ENCODE results near the gene CEP20.

The CEP20 gene

DNA sequence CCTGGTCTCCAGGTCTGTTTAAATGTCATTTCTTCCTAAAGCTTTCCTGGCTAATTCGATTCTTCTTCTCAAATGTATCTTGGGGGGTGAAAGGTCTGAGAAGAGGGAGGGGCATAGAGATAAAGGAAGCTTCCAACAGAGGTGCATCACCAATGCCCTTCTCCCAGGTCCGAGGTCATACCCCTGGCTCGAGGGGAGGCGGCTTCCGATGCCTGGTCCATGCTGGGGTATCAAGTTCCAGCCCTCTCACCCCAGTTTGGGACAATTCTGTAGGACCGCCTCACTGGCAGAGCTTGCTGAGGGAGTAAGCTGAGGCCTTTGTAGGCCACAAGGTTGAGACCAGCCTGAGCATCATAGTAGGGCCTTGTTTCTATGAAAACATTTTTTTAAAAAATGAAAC lies 10.3 kb upstream of the CEP20 start:
- no peak for DNase-seq (ENCODE audit: low read depth)
- H3K4me3 ChIP-seq (ENCODE audit: low read depth, low read length), result no peak overlapping the region
- TF ChIP-seq, protein P1, sequence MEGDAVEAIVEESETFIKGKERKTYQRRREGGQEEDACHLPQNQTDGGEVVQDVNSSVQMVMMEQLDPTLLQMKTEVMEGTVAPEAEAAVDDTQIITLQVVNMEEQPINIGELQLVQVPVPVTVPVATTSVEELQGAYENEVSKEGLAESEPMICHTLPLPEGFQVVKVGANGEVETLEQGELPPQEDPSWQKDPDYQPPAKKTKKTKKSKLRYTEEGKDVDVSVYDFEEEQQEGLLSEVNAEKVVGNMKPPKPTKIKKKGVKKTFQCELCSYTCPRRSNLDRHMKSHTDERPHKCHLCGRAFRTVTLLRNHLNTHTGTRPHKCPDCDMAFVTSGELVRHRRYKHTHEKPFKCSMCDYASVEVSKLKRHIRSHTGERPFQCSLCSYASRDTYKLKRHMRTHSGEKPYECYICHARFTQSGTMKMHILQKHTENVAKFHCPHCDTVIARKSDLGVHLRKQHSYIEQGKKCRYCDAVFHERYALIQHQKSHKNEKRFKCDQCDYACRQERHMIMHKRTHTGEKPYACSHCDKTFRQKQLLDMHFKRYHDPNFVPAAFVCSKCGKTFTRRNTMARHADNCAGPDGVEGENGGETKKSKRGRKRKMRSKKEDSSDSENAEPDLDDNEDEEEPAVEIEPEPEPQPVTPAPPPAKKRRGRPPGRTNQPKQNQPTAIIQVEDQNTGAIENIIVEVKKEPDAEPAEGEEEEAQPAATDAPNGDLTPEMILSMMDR (IDR thresholded peaks at IDR 0.05; ENCODE audit: control insufficient read depth, extremely low read depth, insufficient read depth), result no peak

DNA sequence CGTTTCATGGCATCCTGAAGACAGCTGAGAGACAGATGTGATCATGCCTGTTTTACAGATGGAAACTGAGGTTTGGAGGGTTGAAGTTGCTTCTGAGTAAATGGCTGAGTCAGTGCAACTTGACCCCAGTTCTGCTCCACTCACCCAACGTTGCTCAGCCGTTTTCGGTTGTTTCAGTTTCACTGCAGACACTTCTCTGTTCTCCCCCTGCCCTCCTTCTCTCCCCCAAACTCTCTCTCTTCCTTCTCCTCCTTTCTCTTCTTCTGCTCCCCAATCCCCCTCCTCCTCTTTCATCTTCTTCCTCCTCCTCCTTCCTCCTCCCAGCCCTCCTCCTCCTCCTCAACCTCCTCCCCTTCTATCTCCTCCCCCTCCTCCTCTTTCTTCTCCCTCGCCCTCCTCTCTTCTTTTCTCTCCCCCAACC lies 9.4 kb upstream of the CEP20 start:
- no peak overlapping the region for H3K4me3 ChIP-seq (ENCODE audit: low read depth, low read length)
- no peak for DNase-seq (ENCODE audit: low read depth)
- TF ChIP-seq, protein P1 (IDR thresholded peaks at IDR 0.05; ENCODE audit: control insufficient read depth, extremely low read depth, insufficient read depth), result no peak

DNA sequence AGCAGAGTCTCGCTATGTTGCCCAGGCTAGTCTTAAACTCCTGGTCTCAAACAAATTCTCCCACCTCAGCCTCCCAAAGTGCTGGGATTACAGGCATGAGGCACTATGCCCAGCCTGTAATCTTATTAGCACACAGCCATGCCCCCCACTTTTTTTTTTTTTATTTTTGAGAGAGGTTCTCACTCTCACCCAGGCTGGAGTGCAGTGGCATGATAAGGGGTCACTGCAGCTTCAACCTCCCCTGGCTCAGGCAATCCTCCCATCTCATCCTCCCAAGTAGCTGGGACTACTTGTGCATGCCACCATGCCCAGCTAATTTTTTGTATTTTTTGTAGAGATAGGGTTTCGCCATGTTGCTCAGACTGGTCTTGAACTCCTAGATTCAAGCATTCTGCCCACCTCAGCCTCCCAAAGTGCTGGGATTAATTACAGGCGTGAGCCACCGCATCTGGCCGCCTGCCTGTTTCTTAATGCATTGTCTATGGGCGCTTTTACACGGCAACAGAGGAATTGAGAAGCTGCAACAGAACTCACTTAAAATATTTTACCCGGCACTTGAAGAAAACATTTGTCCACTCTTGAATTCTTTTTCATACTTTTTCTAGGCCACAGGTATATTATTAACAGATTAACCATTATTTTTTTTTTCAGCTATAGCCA lies 8.8 kb upstream of the CEP20 start:
- no peak for DNase-seq (ENCODE audit: low read depth)
- H3K4me3 ChIP-seq (ENCODE audit: low read depth, low read length), result no peak overlapping the region
- TF ChIP-seq, protein P1 (IDR thresholded peaks at IDR 0.05; ENCODE audit: control insufficient read depth, extremely low read depth, insufficient read depth), result no peak

DNA sequence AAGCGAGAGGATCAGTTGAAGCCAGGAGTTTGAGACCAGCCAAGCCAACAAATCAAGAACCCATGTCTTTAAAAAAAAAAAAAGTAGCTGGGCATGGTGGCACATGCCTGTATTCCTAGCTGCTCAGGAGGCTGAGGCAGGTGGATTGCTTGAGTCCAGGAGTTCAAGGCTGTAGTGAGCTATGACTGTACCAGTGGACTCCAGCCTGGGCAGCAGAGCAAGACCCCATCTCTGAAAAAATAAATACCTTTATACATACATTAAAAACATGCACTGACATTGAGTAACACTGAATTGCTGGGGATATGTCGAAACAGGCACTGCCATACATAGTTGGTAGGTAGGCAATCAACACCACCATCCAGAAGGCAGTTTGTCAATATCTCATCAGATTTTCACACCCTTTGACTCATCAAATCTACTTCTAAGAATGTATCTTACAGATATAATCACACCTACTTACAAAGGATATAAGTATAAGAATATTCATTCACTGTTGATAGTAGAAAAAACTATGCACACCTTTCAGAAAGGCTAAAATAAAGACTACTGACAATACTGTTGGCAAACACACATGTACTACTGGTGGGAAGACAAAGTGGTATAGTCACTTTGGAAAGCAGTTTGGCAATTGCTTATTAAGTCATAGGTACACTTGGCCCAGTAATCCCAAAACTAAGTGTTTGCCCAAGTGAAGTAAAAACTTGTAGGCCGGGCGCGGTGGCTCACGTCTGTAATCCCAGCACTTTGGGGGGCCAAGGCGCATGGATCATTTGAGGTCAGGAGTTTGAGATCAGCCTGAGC lies 6.4 kb upstream of the CEP20 start:
- H3K4me3 ChIP-seq (ENCODE audit: low read depth, low read length), result no peak overlapping the region
- DNase-seq (ENCODE audit: low read depth), result no peak
- TF ChIP-seq, protein P1 (IDR thresholded peaks at IDR 0.05; ENCODE audit: control insufficient read depth, extremely low read depth, insufficient read depth), result no peak

DNA sequence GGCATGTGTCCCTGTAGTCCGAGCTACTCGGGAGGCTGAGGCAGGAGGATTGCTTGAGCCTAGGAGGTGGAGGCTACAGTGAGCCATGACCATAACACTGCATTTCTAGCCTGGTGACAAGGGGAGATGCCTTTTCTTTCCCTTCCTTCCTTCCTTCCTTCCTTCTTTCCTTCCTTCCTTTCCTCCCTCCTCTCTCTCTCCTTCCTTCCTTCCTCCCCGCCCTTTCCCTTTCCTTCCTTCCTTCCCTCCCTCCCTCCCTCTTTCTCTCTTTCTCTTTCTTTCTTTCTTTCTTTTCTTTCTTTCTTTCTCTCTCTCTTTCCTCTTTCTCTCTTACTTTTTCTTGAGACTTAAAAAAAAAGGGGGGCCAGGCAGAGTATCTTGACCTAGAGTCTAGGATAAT lies 3.1 kb upstream of the CEP20 start:
- no peak overlapping the region for H3K4me3 ChIP-seq (ENCODE audit: low read depth, low read length)
- TF ChIP-seq, protein P1 (IDR thresholded peaks at IDR 0.05; ENCODE audit: control insufficient read depth, extremely low read depth, insufficient read depth), result no peak
- DNase-seq (ENCODE audit: low read depth), result no peak

DNA sequence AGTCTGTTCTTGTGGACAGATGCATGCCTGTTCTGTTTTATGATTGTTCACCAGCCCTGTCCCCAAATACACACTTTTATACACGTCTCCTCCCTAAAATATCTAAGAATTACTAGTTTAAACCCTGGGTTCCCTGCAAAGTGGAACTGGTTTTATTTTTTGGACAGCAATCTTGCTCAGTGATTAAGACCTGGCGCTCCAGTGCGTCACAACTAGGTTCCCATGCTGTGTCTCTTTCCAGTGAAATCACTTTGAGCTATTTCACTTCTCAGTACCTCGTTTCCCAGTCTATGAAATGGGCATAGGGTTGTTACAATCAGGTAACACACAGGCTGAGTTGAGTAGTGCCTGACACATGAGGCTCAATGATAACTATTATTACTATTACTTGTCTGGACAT lies 1.1 kb downstream of the CEP20 start:
- DNase-seq (ENCODE audit: low read depth), result no peak
- peak overlapping the region; percentile 99 for H3K4me3 ChIP-seq (ENCODE audit: low read depth, low read length)
- TF ChIP-seq, protein P1 (IDR thresholded peaks at IDR 0.05; ENCODE audit: control insufficient read depth, extremely low read depth, insufficient read depth), result no peak

Data from LNCaP clone FGC (cell line).